ENCODE data around the gene GRM5.

GRM5 gene

GRCh38 chr11:88454881-88455280, 610.9 kb downstream of the GRM5 start:
- no peak for TF ChIP-seq REST (IDR thresholded peaks at IDR 0.05; ENCODE audit: insufficient read depth in 1 of 2, low read depth in 2 of 2, low read length in 2 of 2)
- TF ChIP-seq POLR2AphosphoS5 (IDR thresholded peaks at IDR 0.05; ENCODE audit: low read depth, low read length): no peak
- TF ChIP-seq FOXP2 (optimal IDR thresholded peaks at IDR 0.05; ENCODE audit: borderline replicate concordance, extremely low read depth, extremely low read length, insufficient read depth): no peak
- no peak for TF ChIP-seq TAF1 (IDR thresholded peaks at IDR 0.05; ENCODE audit: borderline replicate concordance, insufficient read depth, low read length)
- no peak for TF ChIP-seq SIN3A (IDR thresholded peaks at IDR 0.05; ENCODE audit: borderline replicate concordance, insufficient read depth, low read length)
